ENCODE results near the gene IRAK1. TPM values are rescaled to one million over a fixed set of nuclear protein-coding genes. Genes with fewer than 3 reads are reported as not detected.
"Not testable (repeated sequence)": the region's sequence is repeated elsewhere in the genome, so short reads cannot be mapped to it uniquely, and the experiment has no call there.

IRAK1 gene
- total RNA-seq, 1 donor from 2014 or later: 89.4 TPM

GRCh38 chrX:153999359-154000037 is 20.2 kb downstream of the IRAK1 start:
- peak overlapping the region; percentile 3 for H3K4me3 ChIP-seq

GRCh38 chrX:153995504-153995903 is 24.2 kb downstream of the IRAK1 start:
- TF ChIP-seq CTCF (IDR thresholded peaks at IDR 0.05): no peak
- intact Hi-C loops (cut with DNase I): no loop called here
- H3K27me3 ChIP-seq: no peaks in the 10 kb centered on the region

More at GRCh38 chrX:153999359-154000037, 20.2 kb downstream of the IRAK1 start:
- ATAC-seq (no peak), DNase-seq (no peak)
- no peaks in the 10 kb centered on the region for H3K4me1 ChIP-seq
- no peaks in the 10 kb centered on the region for H3K27me3 ChIP-seq
- H3K27ac ChIP-seq: no peak overlapping the region
- no peaks in the 10 kb centered on the region for H3K9me3 ChIP-seq
- H3K36me3 ChIP-seq: no peaks in the 10 kb centered on the region
- intact Hi-C loops (cut with DNase I): no loop called here
- TF ChIP-seq CTCF (IDR thresholded peaks at IDR 0.05): no peak

GRCh38 chrX:153994398-153994797 is 25.3 kb downstream of the IRAK1 start:
- H3K4me1 ChIP-seq; H3K36me3 ChIP-seq; intact Hi-C loops (cut with DNase I); ATAC-seq; H3K9me3 ChIP-seq; DNase-seq; H3K27me3 ChIP-seq; H3K4me3 ChIP-seq; H3K27ac ChIP-seq: not testable (repeated sequence)

More at GRCh38 chrX:153995504-153995903, 24.2 kb downstream of the IRAK1 start:
- no peaks in the 10 kb centered on the region for H3K4me1 ChIP-seq
- DNase-seq (no peak), ATAC-seq (no peak)
- no peaks in the 10 kb centered on the region for H3K36me3 ChIP-seq
- H3K27ac ChIP-seq: no peak overlapping the region
- no peak overlapping the region for H3K4me3 ChIP-seq
- H3K9me3 ChIP-seq: no peaks in the 10 kb centered on the region

GRCh38 chrX:153993978-153994377 is 25.7 kb downstream of the IRAK1 start:
- H3K4me1 ChIP-seq: no peaks in the 10 kb centered on the region
- H3K36me3 ChIP-seq: no peaks in the 10 kb centered on the region
- H3K9me3 ChIP-seq: no peaks in the 10 kb centered on the region
- H3K4me3 ChIP-seq: no peak overlapping the region
- intact Hi-C loops (cut with DNase I): no loop called here
- DNase-seq: no peak
- no peak for ATAC-seq
- H3K27me3 ChIP-seq: no peaks in the 10 kb centered on the region
- H3K27ac ChIP-seq: no peak overlapping the region
- TF ChIP-seq CTCF (IDR thresholded peaks at IDR 0.05): no peak

- DNase-seq: no peak
- intact Hi-C loops (cut with DNase I): no loop called here
- no peaks in the 10 kb centered on the region for H3K27me3 ChIP-seq
- TF ChIP-seq CTCF (IDR thresholded peaks at IDR 0.05): no peak
- no peaks in the 10 kb centered on the region for H3K36me3 ChIP-seq
- no peak overlapping the region for H3K4me3 ChIP-seq
- no peak overlapping the region for H3K27ac ChIP-seq
- no peaks in the 10 kb centered on the region for H3K4me1 ChIP-seq
- no peaks in the 10 kb centered on the region for H3K9me3 ChIP-seq
- ATAC-seq: no peak
Observed at GRCh38 chrX:153993079-153993478, 26.6 kb downstream of the IRAK1 start.

GRCh38 chrX:153992180-153992579 is 27.5 kb downstream of the IRAK1 start:
- no peaks in the 10 kb centered on the region for H3K27me3 ChIP-seq
- intact Hi-C loops (cut with DNase I): no loop called here

More at GRCh38 chrX:153992180-153992579, 27.5 kb downstream of the IRAK1 start:
- Histone ChIP-seq H3K27ac (no peak overlapping the region), H3K9me3 (no peaks in the 10 kb centered on the region), H3K36me3 (no peaks in the 10 kb centered on the region), H3K4me1 (no peaks in the 10 kb centered on the region), H3K4me3 (no peak overlapping the region)
- DNase-seq: no peak
- no peak for TF ChIP-seq CTCF (IDR thresholded peaks at IDR 0.05)
- ATAC-seq: peak; percentile 47
